ENCODE data around the gene TOMM34.

DNA sequence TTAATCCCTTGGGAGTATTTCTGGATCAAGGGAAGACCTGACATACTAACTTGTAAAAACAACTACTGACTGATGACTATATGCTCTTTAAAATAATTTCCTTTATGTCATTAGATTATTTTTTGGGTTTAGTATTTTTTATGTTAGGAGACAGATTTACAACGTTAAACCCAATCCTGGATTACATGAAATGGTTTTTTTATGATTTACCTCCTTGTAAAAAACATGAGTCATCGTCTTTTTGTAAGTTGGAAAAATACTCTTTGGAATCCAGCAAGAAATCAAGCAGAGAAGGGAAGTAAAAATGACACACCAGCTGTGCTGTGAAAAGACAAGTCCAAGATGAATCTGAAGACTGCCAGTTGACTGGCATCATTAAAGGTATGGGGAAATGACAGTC is 12.9 kb upstream of the TOMM34 start:
- TF ChIP-seq POLR2AphosphoS5 (IDR thresholded peaks at IDR 0.05) (no peak), EP300 (IDR thresholded peaks at IDR 0.05) (no peak), CTCF (IDR thresholded peaks at IDR 0.05) (no peak), POLR2A (IDR thresholded peaks at IDR 0.05; ENCODE audit: low read depth) (no peak)
